ENCODE measurements around the gene UFC1.

GRCh38 chr1:161171696-161172095 is 17.9 kb downstream of the UFC1 start:
- no peak for TF ChIP-seq POLR2A (IDR thresholded peaks at IDR 0.05; ENCODE audit: insufficient read depth in 1 of 2, low read depth in 2 of 2, low read length in 2 of 2)
- TF ChIP-seq, protein P1, sequence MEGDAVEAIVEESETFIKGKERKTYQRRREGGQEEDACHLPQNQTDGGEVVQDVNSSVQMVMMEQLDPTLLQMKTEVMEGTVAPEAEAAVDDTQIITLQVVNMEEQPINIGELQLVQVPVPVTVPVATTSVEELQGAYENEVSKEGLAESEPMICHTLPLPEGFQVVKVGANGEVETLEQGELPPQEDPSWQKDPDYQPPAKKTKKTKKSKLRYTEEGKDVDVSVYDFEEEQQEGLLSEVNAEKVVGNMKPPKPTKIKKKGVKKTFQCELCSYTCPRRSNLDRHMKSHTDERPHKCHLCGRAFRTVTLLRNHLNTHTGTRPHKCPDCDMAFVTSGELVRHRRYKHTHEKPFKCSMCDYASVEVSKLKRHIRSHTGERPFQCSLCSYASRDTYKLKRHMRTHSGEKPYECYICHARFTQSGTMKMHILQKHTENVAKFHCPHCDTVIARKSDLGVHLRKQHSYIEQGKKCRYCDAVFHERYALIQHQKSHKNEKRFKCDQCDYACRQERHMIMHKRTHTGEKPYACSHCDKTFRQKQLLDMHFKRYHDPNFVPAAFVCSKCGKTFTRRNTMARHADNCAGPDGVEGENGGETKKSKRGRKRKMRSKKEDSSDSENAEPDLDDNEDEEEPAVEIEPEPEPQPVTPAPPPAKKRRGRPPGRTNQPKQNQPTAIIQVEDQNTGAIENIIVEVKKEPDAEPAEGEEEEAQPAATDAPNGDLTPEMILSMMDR (CRISPR knock-in tag; IDR thresholded peaks at IDR 0.05), result no peak

All from HepG2 (cell line).